Measurements from ENCODE around the gene OMP.
"Not testable (repeated sequence)": the region's sequence is repeated elsewhere in the genome, so short reads cannot be mapped to it uniquely, and the experiment has no call there.

The OMP gene

GRCh38 chr11:77087723-77088225, 14.9 kb upstream of the OMP start:
- DNase-seq: no peak

DNA sequence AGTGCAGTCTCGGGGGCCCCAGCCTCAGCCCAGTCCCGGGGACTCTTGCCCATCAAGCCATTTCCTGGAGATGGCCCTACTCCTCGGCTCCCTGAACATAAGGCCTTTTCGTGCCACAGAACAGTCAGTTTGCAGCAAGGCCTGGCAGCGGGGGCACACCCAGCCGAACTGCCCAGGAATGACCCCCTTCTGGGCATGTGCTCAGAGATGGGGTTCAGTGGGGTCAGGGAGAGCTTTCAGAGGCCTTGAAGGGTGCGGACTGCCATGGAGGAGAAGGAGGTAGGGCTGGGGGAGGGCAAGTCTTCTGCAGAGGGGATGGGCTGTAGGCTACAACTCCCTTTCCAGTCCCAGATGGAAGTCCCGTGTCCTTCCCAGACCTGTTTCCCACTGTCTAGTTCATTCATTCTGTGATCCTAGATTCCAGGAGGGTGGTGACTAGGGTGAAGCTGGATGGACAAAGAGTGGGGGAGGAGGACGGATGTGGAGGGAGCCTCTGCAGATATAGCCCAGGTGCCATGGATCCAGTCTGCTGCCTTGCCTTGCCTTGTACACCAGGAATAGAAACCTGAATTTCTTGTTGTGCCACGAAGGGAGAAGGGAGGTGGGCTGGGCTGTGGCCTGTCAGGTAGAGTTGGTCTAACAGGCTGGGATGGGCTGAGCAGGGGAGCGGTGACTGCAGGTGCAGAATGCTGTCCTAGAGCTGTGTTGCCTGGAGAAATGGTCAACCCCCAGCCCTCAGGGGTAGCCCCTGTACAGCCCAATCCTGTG, 14.2 kb upstream of the OMP start:
- DNase-seq: no peak

DNA sequence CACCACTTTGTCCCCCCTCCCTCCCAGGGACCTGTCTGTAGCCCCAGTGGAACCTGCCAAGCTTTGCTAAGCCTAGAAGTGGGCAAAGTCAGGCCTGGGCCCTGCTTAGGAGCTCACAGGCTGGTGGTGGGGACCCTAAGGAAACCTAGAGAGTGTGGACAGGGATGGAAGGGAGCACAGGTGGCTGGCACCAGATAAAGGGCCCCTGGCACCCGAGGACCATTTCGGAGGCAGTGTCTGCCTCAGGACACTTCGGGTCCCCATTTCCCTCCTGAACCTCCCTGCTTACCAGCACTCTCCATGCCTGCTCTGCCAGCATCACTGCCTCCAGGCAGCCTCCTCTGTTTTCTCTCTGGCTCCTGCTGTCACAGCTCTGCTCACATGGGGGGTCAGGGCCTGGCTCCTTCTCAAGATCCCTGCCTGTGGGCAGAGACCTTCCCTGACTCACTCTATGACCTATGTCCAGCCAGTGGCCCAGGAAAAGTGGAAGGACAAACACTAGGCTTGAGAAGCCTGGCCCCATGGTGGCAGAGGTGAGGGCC, 13.6 kb upstream of the OMP start:
- DNase-seq: no peak

- no peak for DNase-seq
Observed at GRCh38 chr11:77090046-77090372, 12.6 kb upstream of the OMP start.

DNA sequence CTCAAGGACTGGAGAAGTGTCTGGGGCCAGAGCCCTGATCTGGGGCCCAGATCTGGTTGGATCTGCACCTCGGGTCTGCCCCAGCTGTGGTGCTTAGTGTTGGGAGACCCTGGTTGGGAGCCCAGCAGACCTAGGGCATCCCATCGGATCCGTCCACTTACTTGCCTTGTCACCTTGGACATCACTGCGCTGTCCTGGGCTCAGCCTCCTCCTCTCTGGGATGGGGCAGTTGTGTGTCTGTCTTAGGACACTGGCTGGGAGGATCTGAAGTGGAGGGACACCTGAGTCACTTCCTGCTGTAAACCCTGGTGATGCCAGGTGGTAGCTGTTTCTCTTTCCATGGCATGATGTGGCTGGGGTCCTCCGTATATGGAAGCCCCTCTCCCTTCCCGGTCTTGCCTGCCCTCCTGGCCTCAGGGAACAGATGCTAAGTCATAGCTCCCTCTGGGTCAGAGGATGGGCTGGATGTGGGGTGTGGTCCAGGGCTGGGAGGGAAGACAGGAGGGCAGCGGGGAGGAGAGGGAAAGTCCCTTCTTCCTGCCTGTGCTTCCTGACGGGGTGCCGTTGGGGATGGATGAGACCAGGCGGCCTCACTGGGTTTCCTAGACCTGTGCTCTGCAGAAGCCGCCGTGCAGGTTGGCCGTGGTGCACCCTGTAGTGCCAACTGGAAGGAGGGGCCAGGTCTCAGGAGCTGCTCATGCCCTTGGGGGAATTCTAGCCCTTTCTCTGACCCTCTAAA, 12.1 kb upstream of the OMP start:
- no peak for DNase-seq

DNA sequence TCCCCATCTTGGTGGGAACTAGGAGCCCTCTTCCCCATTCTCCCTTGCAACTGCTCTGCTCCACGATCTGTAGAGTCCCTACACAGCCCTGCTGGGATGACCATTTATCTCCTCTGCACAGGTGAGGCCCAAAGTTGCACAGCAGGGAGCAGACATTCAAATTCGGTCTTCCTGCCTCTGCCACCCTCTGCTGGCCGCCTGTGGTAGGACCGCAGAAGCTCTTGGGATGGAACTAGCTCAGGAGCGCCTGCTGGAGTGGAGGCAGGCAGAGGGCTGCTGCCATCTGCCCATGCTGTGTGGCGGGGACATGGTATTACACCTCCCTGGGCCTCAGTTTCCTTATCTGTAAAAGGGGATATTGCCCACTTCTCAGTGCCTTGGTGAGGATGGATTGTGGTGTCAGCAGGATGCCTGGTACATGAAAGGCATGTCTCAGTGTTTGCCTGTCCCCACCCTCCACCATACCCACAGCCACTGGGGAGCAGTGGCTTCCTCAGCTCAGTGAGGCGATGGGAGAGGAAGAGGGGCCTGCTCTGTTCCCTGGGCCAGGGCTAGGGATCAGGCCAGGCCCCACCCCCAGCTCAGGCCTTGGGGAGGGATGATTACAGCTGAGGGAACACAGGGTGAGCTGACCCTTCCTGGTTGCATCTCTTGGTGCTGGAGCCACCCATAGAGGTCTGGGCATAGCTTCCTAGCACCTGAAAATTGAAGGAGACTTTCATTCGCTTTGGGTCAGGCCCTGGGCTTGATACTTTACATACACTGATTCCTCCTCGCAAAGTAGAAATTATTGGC, 11.3 kb upstream of the OMP start:
- peak; percentile 76 to 77 for DNase-seq

- no peak for DNase-seq
Observed at GRCh38 chr11:77092382-77092781, 10.3 kb upstream of the OMP start.

- DNase-seq: no peak
Observed at GRCh38 chr11:77093056-77093891, 9.4 kb upstream of the OMP start.

GRCh38 chr11:77093987-77094840, 8.4 kb upstream of the OMP start:
- DNase-seq: no peak

GRCh38 chr11:77094841-77095365, 7.7 kb upstream of the OMP start:
- no peak for DNase-seq

DNA sequence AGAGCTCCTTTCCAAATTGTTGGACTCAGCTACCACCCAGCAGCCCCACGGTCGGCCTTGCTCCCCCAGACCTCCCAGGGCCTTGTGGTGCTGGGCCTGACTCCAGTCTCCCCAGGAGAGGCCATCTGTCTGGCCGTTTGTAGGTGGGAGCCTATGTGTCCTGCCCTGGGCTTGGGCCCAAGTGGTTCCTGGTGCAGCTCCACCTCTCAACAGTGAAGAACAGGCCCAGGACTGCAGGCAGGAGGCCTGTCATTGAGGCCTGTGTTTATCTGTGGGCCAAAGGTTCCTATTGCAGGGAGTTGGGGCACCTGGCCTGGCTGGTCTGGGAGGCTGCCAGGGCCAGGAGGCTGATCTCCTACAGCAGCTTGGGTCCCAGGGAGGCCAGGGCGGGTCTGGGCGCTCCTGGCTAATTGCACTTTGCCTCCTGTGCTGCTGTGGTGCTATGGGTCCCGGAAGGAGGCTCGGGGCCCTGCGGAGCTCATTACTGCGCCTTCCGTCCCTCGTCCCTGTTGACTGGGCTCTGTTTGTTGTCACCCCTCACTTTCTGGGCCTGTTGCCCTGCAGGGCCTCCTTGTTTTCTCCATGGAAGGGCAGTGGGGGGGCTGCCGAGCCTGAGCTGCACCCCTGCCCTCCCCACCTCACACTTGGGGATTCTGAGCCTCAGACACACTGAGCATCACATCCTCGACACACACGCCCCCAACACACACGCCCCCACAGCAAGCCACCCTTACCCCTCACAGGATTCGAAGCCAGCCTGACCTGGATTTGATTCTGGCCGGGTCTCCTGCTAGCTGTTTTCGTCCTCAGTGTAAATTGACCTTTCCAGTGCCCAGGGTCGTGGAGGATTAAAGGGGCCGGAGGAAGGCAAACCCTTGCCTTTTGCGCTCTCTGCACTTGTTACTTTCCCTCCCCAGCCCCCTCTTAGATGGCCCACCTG, 6.8 kb upstream of the OMP start:
- no peak for DNase-seq

- no peak for DNase-seq
Observed at GRCh38 chr11:77096591-77097019, 6.0 kb upstream of the OMP start.

GRCh38 chr11:77097180-77097579, 5.5 kb upstream of the OMP start:
- not testable (repeated sequence) for DNase-seq

GRCh38 chr11:77100166-77101042, 2.2 kb upstream of the OMP start:
- no peak for DNase-seq

DNA sequence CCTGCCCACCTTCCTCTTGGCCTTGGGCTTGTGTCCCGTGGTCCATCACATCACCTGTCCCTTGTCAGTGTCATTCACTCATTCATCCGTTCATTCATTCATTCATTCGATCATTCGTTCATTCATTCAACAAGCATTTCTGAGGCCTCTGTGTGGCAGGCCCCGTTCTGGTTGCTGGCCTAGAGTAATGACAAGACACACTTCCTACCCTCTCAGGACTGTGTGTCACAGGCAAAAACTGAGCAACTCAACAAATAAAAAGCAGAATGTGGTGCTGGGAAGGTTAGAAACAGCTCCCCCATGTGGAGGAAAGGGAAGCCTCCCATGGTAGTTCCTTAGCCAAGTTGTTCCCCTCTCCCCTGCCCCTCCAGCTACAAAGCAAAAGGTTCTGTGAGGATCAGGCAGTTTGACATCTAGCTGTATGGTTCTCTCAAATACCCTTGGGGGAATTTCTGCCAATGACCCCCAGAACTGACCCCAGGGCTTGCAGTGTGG, 1.6 kb upstream of the OMP start:
- no peak for DNase-seq

DNA sequence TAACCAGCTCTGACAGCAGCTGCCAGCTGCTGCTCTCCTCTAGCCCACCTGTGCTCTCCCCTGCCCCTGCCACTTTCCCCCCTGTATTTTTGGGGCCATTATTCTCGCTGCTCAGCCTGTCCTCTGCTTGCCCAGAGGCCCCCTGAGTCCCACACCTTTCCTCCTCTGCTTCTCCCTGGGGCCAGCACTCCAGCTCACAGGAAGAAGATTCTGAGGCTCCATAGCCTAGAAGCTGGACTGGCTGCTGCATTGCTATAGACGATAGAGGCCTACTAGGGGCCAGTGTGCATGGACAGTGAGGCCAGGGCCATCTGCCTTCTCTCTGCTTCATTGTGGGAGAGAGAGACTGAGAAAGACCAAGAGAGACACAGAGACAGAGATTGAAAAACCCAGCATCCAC, 679 bp downstream of the OMP start:
- DNase-seq: no peak

DNA sequence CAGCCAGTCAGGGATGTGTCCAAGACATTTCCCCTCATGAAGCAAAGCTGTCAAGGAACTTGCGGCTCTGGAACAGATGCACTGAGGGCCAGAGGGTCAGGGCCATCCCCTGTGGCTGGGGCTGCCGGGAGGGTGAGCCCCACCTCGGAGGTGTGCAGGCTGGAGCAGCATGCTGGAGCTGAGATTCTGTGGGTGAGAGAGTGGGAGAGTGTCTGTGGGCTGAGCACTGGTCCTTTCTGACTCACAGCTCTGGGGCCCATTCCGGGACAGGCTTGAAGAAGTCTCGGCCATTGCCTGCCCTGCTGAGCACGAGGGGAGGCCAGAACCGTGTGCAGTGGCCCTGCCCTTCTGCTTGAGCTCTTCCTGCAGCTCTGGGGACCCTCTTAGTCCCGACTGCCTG, 2.1 kb downstream of the OMP start:
- DNase-seq: no peak

DNA sequence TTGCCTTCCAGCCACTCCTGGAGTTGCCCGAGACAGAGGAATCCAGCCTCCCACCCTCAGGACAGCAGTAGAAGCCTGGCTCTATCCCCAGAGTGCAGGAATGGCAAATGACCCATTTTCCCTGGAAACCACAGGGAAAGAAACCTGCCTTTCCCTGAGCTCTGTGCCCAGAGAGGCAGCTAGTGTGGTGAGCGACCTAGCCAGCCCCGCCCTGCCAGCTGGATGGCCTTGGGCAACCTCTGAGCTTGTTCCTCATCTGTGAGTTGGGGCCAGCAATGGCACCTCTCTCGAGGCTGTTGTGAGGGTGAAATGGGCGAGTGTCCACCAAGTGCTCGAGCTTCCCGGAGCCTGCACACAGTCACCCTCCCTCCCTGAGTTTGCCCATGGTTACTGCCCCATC, 3.7 kb downstream of the OMP start:
- DNase-seq: no peak

DNA sequence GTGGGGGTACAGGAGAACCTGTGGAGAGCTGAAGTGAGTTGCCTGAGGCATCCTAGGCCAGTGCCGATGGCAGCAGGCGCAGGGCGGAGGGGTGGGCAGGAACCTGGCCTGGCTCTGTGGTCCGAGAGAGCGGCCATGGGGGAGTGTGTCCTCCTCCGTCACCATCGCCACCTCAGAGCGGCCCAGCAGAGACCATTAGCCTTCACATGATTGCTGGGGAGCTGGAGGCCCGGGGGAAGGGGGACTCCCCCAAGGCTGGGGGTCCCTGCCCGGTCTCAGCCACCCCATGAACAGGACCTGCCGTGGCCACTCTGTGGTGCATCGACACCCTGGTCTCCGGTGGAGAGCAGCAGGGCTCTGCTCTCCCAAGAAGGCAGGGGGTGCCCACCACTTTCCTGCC, 4.1 kb downstream of the OMP start:
- no peak for DNase-seq
